Skeletal muscle satellite cell (primary cell): ENCODE data around the gene CAMSAP3.
"Not testable (repeated sequence)": the region's sequence is repeated elsewhere in the genome, so short reads cannot be mapped to it uniquely, and the experiment has no call there.

Experiments
- H3K27me3 ChIP-seq: 2 replicates; pipeline ENCODE4 v1.7.0; 2013; ENCODE audit warnings: low read length; ENCODE audit not compliant: control insufficient read depth, insufficient read depth
- H3K36me3 ChIP-seq: 2 replicates; pipeline ENCODE4 v1.7.0; 2013; ENCODE audit warnings: mild to moderate bottlenecking, control low read depth, low read length; ENCODE audit not compliant: insufficient read depth
- H3K4me1 ChIP-seq: 2 replicates; pipeline ENCODE4 v1.7.0; 2013; ENCODE audit warnings: low read length; ENCODE audit not compliant: control insufficient read depth, insufficient read depth
- H3K4me2 ChIP-seq: 2 replicates; pipeline ENCODE4 v1.7.0; 2013; ENCODE audit warnings: mild to moderate bottlenecking, low read length
- H3K4me3 ChIP-seq: 2 replicates; pipeline ENCODE4 v1.7.0; 2013; ENCODE audit warnings: low read length
- H3K9ac ChIP-seq: 2 replicates; pipeline ENCODE4 v1.7.0; 2013; ENCODE audit warnings: mild to moderate bottlenecking, low read depth, low read length, moderate library complexity
- H3K9me3 ChIP-seq: replicated peaks from 2 replicates; pipeline ENCODE4 v1.7.0; 2013; ENCODE audit warnings: mild to moderate bottlenecking, control low read depth, low read length

The CAMSAP3 gene

DNA sequence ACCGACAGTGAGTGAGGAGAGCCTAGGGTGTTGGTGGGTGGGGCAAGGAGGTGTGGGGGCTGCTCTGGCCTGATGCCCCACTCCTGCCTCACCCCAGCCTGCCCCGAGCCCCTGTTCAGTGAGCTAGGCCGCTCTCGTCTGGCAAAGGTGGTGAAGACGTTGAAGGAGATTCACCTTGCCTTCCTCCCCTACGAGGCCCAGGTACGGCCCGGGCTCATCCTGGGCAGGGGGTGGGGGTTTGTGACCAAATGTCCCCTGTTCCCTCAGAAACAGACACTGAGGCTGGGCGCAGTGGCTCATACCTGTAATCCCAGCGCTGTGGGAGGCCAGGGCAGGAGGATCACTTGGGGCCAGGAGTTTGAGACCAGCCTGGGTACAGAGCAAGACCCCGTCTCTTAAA, 45.1 kb downstream of the CAMSAP3 start:
- no peaks in the 10 kb centered on the region for H3K9me3 ChIP-seq
- H3K4me3 ChIP-seq: no peak overlapping the region
- no peaks in the 10 kb centered on the region for H3K4me1 ChIP-seq
- no peaks in the 10 kb centered on the region for H3K36me3 ChIP-seq
- no peak overlapping the region for H3K9ac ChIP-seq
- H3K27me3 ChIP-seq: peaks cover 19% of the 10 kb centered on the region
- no peak overlapping the region for H3K4me2 ChIP-seq

GRCh38 chr19:7641290-7642276, 45.9 kb downstream of the CAMSAP3 start:
- no peaks in the 10 kb centered on the region for H3K4me1 ChIP-seq
- H3K4me2 ChIP-seq: no peak overlapping the region
- H3K4me3 ChIP-seq: no peak overlapping the region
- no peaks in the 10 kb centered on the region for H3K36me3 ChIP-seq
- H3K9ac ChIP-seq: no peak overlapping the region
- H3K27me3 ChIP-seq: peaks cover 12% of the 10 kb centered on the region
- H3K9me3 ChIP-seq: no peaks in the 10 kb centered on the region

DNA sequence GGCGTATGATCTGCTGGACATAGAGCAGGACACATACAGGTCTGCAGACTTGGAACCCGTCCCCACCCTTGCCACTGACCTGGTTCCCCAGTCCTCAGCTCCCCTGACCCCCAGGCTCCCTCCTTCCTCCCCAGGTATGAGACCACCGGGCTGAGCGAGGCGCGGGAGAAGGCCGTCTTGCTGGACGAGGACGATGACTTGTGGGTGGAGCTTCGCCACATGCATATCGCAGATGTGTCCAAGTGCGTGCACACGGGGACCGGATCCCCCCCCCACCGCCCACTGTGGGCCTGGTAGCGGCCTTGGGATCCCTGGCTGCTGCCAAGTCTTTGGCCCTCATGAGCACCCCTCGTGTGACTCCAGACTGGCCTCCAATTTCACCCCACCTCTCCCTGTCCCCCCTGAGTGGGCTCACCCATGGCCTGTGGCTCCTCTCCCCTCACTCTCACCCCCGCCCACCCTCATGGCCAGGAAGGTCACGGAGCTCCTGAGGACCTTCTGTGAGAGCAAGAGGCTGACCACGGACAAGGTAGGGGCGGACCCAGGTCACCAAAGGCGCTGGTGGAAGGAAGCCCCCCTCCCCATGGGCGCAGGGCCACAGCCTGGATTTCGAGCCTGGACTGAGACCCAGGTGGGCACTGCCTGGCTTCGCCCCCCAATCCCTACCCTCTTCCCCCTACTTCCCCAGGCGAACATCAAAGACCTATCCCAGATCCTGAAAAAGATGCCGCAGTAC, 46.8 kb downstream of the CAMSAP3 start:
- no peak overlapping the region for H3K4me2 ChIP-seq
- no peaks in the 10 kb centered on the region for H3K4me1 ChIP-seq
- H3K9me3 ChIP-seq: no peaks in the 10 kb centered on the region
- H3K9ac ChIP-seq: no peak overlapping the region
- no peaks in the 10 kb centered on the region for H3K36me3 ChIP-seq
- no peak overlapping the region for H3K4me3 ChIP-seq
- peaks cover 7% of the 10 kb centered on the region for H3K27me3 ChIP-seq

- H3K36me3 ChIP-seq: no peaks in the 10 kb centered on the region
- H3K9me3 ChIP-seq: no peaks in the 10 kb centered on the region
- H3K4me1 ChIP-seq: no peaks in the 10 kb centered on the region
- H3K27me3 ChIP-seq: peaks cover 2% of the 10 kb centered on the region
- H3K4me2 ChIP-seq: no peak overlapping the region
- H3K9ac ChIP-seq: no peak overlapping the region
- no peak overlapping the region for H3K4me3 ChIP-seq
These were observed 47.4 kb downstream of the CAMSAP3 start for GRCh38 chr19:7643031-7643415.

DNA sequence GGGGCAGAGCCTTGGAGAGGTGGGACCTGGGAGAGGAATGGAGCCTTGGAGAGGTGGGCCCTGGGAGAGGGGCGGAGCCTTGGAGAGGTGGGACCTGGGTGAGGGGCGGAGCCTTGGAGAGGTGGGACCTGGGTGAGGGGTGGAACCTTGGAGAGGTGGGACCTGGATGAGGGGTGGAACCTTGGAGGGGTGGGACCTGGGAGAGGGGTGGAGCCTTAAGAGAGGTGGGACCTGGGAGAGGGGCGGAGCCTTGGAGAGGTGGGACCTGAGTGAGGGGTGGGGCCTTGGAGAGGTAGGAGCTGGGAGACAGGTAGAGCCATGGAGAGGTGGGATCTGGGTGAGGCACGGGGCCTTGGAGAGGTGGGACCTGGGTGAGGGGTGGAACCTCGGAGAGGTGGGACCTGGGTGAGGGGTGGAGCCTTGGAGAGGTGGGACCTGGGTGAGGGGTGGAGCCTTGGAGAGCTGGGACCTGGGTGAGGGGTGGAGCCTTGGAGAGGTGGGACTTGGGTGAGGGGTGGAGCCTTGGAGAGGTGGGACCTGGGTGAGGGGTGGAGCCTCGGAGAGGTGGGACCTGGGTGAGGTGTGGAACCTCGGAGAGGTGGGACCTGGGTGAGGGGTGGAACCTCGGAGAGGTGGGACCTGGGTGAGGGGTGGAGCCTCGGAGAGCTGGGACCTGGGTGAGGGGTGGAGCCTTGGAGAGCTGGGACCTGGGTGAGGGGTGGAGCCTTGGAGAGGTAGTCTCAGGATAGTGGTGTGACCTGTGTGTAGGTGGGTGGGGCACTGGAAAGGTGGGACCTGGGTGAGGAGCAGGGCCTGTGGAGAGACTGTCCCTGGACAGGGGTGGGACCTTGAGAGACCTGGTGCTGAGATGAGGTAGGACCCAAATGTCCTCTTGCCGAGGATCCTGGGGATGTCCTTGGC, 48.2 kb downstream of the CAMSAP3 start:
- not testable (repeated sequence) for H3K9ac ChIP-seq, H3K4me1 ChIP-seq, H3K36me3 ChIP-seq, H3K9me3 ChIP-seq, H3K4me3 ChIP-seq, H3K4me2 ChIP-seq, H3K27me3 ChIP-seq

DNA sequence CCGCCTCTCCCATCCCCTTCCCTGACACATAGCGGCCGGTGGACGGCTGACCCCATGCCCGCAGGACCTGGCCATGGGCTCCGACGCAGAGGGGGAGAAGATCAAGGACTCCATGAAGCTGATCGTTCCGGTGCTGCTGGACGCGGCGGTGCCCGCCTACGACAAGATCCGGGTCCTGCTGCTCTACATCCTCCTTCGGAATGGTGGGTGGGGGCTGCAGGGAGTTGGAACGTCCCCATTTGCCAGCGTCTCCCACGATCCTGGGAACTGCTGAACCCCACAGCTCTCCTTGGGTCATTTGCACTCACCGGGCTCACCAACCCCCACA, 48.9 kb downstream of the CAMSAP3 start:
- Histone ChIP-seq H3K4me2 (no peak overlapping the region), H3K9me3 (no peaks in the 10 kb centered on the region), H3K27me3 (no peaks in the 10 kb centered on the region), H3K4me3 (no peak overlapping the region), H3K9ac (no peak overlapping the region), H3K4me1 (no peaks in the 10 kb centered on the region), H3K36me3 (no peaks in the 10 kb centered on the region)

DNA sequence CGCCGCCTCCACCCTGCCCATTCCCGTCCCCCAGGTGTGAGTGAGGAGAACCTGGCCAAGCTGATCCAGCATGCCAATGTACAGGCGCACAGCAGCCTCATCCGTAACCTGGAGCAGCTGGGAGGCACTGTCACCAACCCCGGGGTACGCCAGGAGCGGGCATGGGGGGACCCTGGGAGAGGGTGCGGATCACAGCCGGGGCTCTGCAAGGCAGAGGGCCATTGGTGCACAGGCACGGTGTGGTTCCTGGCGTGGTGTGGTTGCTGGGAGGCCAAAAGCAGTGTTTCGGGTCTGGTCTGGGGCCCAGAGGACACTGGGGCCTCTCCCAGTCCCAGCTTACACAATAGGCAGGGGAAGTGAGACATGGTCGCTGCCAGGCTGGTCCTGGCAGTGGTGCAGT, 49.5 kb downstream of the CAMSAP3 start:
- H3K9me3 ChIP-seq: no peaks in the 10 kb centered on the region
- H3K4me2 ChIP-seq: no peak overlapping the region
- H3K36me3 ChIP-seq: no peaks in the 10 kb centered on the region
- no peak overlapping the region for H3K4me3 ChIP-seq
- peaks cover 1% of the 10 kb centered on the region for H3K27me3 ChIP-seq
- no peaks in the 10 kb centered on the region for H3K4me1 ChIP-seq
- H3K9ac ChIP-seq: no peak overlapping the region

- no peak overlapping the region for H3K9ac ChIP-seq
These were observed 50.2 kb downstream of the CAMSAP3 start for GRCh38 chr19:7645656-7646425.

DNA sequence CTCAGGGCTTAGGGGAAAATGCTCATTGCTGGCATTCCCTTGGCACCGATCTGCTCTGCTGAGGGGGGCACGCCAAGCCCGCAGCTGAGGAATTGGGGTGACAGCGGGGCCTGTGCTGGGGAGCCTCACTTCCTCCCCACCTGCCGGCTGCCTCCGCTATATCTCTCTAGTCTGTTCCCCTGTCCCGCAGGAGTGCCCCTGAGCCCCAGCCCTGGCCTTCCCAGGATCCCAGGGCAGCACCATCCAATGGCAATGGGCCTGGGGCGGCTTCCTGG, 50.7 kb downstream of the CAMSAP3 start:
- no peaks in the 10 kb centered on the region for H3K9me3 ChIP-seq
- H3K4me2 ChIP-seq: no peak overlapping the region
- no peak overlapping the region for H3K9ac ChIP-seq
- peaks cover 9% of the 10 kb centered on the region for H3K27me3 ChIP-seq
- H3K4me1 ChIP-seq: no peaks in the 10 kb centered on the region
- no peaks in the 10 kb centered on the region for H3K36me3 ChIP-seq
- no peak overlapping the region for H3K4me3 ChIP-seq

More at GRCh38 chr19:7645656-7646425, 50.2 kb downstream of the CAMSAP3 start:
- H3K27me3 ChIP-seq: peaks cover 8% of the 10 kb centered on the region
- no peak overlapping the region for H3K4me2 ChIP-seq
- H3K4me1 ChIP-seq: no peaks in the 10 kb centered on the region
- no peaks in the 10 kb centered on the region for H3K9me3 ChIP-seq
- no peak overlapping the region for H3K4me3 ChIP-seq
- H3K36me3 ChIP-seq: no peaks in the 10 kb centered on the region

DNA sequence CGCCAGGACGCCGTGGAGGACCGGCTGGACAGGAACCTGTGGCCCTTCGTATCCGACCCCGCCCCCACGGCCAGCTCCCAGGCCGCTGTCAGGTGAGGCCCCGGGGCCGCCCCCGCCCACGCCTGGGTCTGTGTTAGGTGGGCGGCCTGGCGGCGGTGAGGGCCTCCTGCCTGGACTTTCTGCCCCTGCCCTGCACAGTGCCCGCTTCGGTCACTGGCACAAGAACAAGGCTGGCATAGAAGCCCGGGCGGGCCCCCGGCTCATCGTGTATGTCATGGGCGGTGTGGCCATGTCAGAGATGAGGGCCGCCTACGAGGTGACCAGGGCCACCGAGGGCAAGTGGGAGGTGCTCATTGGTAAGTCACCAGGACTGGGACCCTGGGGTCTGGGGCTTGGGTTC, 51.5 kb downstream of the CAMSAP3 start:
- Histone ChIP-seq H3K4me2 (no peak overlapping the region), H3K9me3 (no peaks in the 10 kb centered on the region), H3K9ac (no peak overlapping the region), H3K36me3 (no peaks in the 10 kb centered on the region), H3K27me3 (peaks cover 9% of the 10 kb centered on the region), H3K4me1 (peaks cover under 1% of the 10 kb centered on the region), H3K4me3 (no peak overlapping the region)
